ENCODE measurements around the gene FKBP6.
"Not testable (repeated sequence)": the region's sequence is repeated elsewhere in the genome, so short reads cannot be mapped to it uniquely, and the experiment has no call there.

DNA sequence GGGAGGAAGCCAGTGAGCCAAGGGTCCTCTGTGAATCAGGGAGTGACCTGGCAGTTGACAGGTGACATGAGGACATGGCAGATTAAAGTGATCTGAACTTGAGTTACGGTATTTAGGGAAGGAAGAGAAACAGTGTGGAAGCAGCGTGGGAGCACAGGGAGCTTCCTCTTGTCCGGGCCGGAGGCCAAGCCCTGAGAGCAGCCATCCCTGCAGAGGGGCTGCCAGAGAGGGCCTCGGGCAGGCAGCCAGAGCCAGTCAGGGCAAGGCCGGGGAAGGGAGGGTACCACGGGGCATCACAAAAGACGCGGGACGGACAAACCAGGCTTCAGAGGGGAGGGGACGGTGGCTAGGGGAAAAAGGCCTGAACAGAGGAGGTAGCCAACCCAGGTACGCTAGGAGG lies 28.1 kb upstream of the FKBP6 start:
- TF ChIP-seq, protein P1, sequence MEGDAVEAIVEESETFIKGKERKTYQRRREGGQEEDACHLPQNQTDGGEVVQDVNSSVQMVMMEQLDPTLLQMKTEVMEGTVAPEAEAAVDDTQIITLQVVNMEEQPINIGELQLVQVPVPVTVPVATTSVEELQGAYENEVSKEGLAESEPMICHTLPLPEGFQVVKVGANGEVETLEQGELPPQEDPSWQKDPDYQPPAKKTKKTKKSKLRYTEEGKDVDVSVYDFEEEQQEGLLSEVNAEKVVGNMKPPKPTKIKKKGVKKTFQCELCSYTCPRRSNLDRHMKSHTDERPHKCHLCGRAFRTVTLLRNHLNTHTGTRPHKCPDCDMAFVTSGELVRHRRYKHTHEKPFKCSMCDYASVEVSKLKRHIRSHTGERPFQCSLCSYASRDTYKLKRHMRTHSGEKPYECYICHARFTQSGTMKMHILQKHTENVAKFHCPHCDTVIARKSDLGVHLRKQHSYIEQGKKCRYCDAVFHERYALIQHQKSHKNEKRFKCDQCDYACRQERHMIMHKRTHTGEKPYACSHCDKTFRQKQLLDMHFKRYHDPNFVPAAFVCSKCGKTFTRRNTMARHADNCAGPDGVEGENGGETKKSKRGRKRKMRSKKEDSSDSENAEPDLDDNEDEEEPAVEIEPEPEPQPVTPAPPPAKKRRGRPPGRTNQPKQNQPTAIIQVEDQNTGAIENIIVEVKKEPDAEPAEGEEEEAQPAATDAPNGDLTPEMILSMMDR (IDR thresholded peaks at IDR 0.05; ENCODE audit: insufficient read depth, low read depth, low read length) = not testable (repeated sequence)
- not testable (repeated sequence) for TF ChIP-seq EZH2 (IDR thresholded peaks at IDR 0.05; ENCODE audit: insufficient read depth, low read length)
